LNCAP (cell line): Measurements from ENCODE around the gene CCDC82.

Experiments
- CTCF ChIP-seq: fragments of 450-650 bp; IDR thresholded peaks from 2 replicates; pipeline ENCODE4 v1.5.1; 2017; ENCODE audit warnings: mild to moderate bottlenecking

Gene CCDC82

GRCh38 chr11:96324912-96325311, 64.8 kb downstream of the CCDC82 start:
- TF ChIP-seq CTCF = no peak

GRCh38 chr11:96323642-96323985, 66.1 kb downstream of the CCDC82 start:
- TF ChIP-seq CTCF = no peak

- no peak for TF ChIP-seq CTCF
Measured at GRCh38 chr11:96322775-96323641, 66.7 kb downstream of the CCDC82 start.

- TF ChIP-seq CTCF = no peak
Measured at GRCh38 chr11:96321091-96321490, 68.6 kb downstream of the CCDC82 start.

- no peak for TF ChIP-seq CTCF
Measured at GRCh38 chr11:96319898-96320656, 69.6 kb downstream of the CCDC82 start.

- no peak for TF ChIP-seq CTCF
Measured at GRCh38 chr11:96318850-96319249, 70.9 kb downstream of the CCDC82 start.

GRCh38 chr11:96318399-96318798, 71.3 kb downstream of the CCDC82 start:
- TF ChIP-seq CTCF = no peak
